ENCODE results near the gene LTN1.

GRCh38 chr21:29008367-29008766, 15.7 kb upstream of the LTN1 start:
- TF ChIP-seq EP300 (IDR thresholded peaks at IDR 0.05) (no peak), POLR2A (IDR thresholded peaks at IDR 0.05) (no peak)
- TF ChIP-seq, protein P1, sequence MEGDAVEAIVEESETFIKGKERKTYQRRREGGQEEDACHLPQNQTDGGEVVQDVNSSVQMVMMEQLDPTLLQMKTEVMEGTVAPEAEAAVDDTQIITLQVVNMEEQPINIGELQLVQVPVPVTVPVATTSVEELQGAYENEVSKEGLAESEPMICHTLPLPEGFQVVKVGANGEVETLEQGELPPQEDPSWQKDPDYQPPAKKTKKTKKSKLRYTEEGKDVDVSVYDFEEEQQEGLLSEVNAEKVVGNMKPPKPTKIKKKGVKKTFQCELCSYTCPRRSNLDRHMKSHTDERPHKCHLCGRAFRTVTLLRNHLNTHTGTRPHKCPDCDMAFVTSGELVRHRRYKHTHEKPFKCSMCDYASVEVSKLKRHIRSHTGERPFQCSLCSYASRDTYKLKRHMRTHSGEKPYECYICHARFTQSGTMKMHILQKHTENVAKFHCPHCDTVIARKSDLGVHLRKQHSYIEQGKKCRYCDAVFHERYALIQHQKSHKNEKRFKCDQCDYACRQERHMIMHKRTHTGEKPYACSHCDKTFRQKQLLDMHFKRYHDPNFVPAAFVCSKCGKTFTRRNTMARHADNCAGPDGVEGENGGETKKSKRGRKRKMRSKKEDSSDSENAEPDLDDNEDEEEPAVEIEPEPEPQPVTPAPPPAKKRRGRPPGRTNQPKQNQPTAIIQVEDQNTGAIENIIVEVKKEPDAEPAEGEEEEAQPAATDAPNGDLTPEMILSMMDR (IDR thresholded peaks at IDR 0.05), result no peak
